HepG2 (cell line): ENCODE results near the gene ANKS4B. TPM values are rescaled to one million over a fixed set of nuclear protein-coding genes. Genes with fewer than 3 reads are reported as not detected.

Experiments used
- FIP1L1 ChIP-seq: fragments of 200-400 bp; formaldehyde crosslinking; IDR thresholded peaks from 2 replicates; pipeline ENCODE4 v1.6.1; 2018; ENCODE audit warnings: low read depth, mild to moderate bottlenecking, low read length, moderate library complexity, borderline replicate concordance; ENCODE audit not compliant: insufficient read depth
- FOXK2 ChIP-seq: fragments of 450-650 bp; IDR thresholded peaks from 2 replicates; pipeline ENCODE4 v1.6.1; 2016
- HOXA7 ChIP-seq: sonication (generic); formaldehyde crosslinking; IDR thresholded peaks from 2 replicates; pipeline ENCODE4 v1.8.1; 2022; ENCODE audit warnings: mild to moderate bottlenecking, missing genetic modification reagents, moderate library complexity
- KDM6A ChIP-seq: IDR thresholded peaks from 2 replicates; pipeline ENCODE4 v1.6.1; 2016; ENCODE audit warnings: low read depth
- MED8 ChIP-seq: sonication (generic); formaldehyde crosslinking; IDR thresholded peaks from 2 replicates; pipeline ENCODE4 v1.8.1; 2023; ENCODE audit warnings: mild to moderate bottlenecking, missing genetic modification reagents; ENCODE audit not compliant: insufficient replicate concordance
- NKX3-1 ChIP-seq: sonication (generic); formaldehyde crosslinking; IDR thresholded peaks from 2 replicates; pipeline ENCODE4 v1.5.0; 2020; ENCODE audit warnings: missing genetic modification reagents
- SKI ChIP-seq: fragments of 450-650 bp; IDR thresholded peaks from one replicate; pipeline ENCODE4 v1.6.1; 2018; ENCODE audit warnings: mild to moderate bottlenecking; ENCODE audit not compliant: partially characterized antibody
- TAF1 ChIP-seq: sonication (generic); formaldehyde crosslinking; IDR thresholded peaks from 2 replicates; pipeline ENCODE4 v1.4.0; 2020; ENCODE audit warnings: missing genetic modification reagents
- TOPORS ChIP-seq: sonication (generic); formaldehyde crosslinking; IDR thresholded peaks from 2 replicates; pipeline ENCODE4 v1.8.0; 2023; ENCODE audit warnings: mild to moderate bottlenecking, missing genetic modification reagents
- ZFX ChIP-seq: sonication (generic); formaldehyde crosslinking; IDR thresholded peaks from 2 replicates; pipeline ENCODE4 v1.4.0; 2020; ENCODE audit warnings: mild to moderate bottlenecking, low read depth, missing genetic modification reagents, moderate library complexity
- ZMYM2 ChIP-seq: sonication (generic); formaldehyde crosslinking; IDR thresholded peaks from 2 replicates; pipeline ENCODE4 v1.8.0; 2022; ENCODE audit warnings: mild to moderate bottlenecking, missing genetic modification reagents
- ZNF230 ChIP-seq: sonication (generic); formaldehyde crosslinking; IDR thresholded peaks from 2 replicates; pipeline ENCODE4 v1.4.0; 2020; ENCODE audit warnings: mild to moderate bottlenecking, missing genetic modification reagents
- ZNF557 ChIP-seq: sonication (generic); formaldehyde crosslinking; IDR thresholded peaks from 2 replicates; pipeline ENCODE4 v1.4.0; 2020; ENCODE audit warnings: missing genetic modification reagents
- ZNF567 ChIP-seq: sonication (generic); formaldehyde crosslinking; IDR thresholded peaks from 2 replicates; pipeline ENCODE4 v1.8.1; 2023; ENCODE audit warnings: mild to moderate bottlenecking, missing genetic modification reagents, borderline replicate concordance
- ZNF766 ChIP-seq: sonication (generic); formaldehyde crosslinking; IDR thresholded peaks from 2 replicates; pipeline ENCODE4 v1.5.0; 2020; ENCODE audit warnings: missing genetic modification reagents, borderline replicate concordance
- polyA plus RNA-seq, 8 experiments: library from polyadenylated mRNA; depleted of rRNA in 3 of 8; stranded (reverse) in 7 of 8; unstranded in 1 of 8; fragments of >200 nt; fragmentation: Illumina TruSeq in 4 of 8; extraction: Trizol in 4 of 8; gene quantifications; 2 replicates each; pipeline versions ENCODE4 v1.2.1 to v1.2.3, GENCODE V29; 2011 to 2016; ENCODE audit warnings: low read depth in 4 of 8, missing spikeins in 1 of 8, mixed read lengths in 1 of 8; ENCODE audit not compliant: insufficient read depth in 1 of 8
- total RNA-seq, 5 experiments: library from RNA; depleted of rRNA; stranded (reverse); fragments of >200 nt; fragmentation: Illumina TruSeq; extraction: Trizol; gene quantifications; 2 replicates each; pipeline ENCODE4 v1.2.3, GENCODE V29; 2016; ENCODE audit warnings: low read depth in 1 of 5
- TF ChIP-seq, protein P1 (sequence below), 2 experiments: fragments of 450-650 bp in 1 of 2; sonication (generic) in 1 of 2; formaldehyde crosslinking in 1 of 2; IDR thresholded peaks; 2 replicates each; pipeline versions ENCODE4 v1.6.1 to v1.8.0; 2016 to 2022; ENCODE audit warnings: antibody characterized with exemption in 1 of 2, mild to moderate bottlenecking in 1 of 2, missing genetic modification reagents in 1 of 2
- TF ChIP-seq, protein P2 (sequence below): IDR thresholded peaks from 2 replicates; pipeline ENCODE4 v1.4.0; 2020; ENCODE audit warnings: mild to moderate bottlenecking, missing genetic modification reagents

The ANKS4B gene
- total and polyA plus RNA-seq, 2 of the 13 experiments (the other 11 are each of a cell fraction or from before 2014, with no cell fraction given), result 6.5 to 30.0 TPM

DNA sequence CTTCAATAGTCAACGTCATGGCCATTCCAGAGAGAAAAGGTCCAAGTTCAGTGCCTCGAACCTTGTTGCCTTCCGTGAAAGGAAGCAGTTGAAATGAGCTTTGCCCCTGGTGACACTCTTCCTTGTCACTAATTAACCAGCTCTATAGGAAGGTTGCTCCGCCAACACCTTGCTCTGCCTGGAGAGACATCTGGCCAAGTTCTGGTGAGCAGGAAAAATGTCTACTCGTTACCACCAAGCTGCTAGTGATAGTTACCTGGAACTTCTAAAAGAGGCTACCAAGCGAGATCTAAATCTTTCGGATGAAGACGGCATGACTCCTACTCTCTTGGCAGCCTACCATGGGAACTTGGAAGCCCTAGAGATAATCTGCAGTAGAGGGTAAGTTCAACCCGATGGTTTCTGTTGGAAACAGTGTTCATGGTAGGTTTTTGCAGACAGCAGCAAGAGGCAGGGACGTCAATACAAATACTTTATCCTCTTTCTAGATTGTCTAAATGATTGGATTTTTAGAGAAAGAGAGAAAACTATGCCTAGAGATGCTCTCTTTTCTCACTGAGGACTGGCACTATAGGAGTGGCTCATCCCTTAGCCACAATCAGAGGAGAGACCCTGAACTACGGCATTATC lies at the start of gene ANKS4B (continued):
- TF ChIP-seq TOPORS (CRISPR knock-in tag) (no peak), ZNF766 (CRISPR knock-in tag) (peak; percentile 95; the same call in 1 of the 2 replicates), ZMYM2 (peak; percentile 59), SKI (peak; percentile 99), MED8 (CRISPR knock-in tag) (no peak), ZNF567 (no peak), FOXK2 (peak; percentile 93), TAF1 (CRISPR knock-in tag) (peak; percentile 77; the same call in 1 of the 2 replicates), FIP1L1 (no peak), NKX3-1 (peak; percentile 74; the same call in 1 of the 2 replicates), KDM6A (CRISPR knock-in tag) (peak; percentile 98), ZNF557 (CRISPR knock-in tag) (peak; percentile 94), HOXA7 (CRISPR knock-in tag) (no peak), ZFX (CRISPR knock-in tag) (peak; percentile 50; the same call in 1 of the 2 replicates), ZNF230 (CRISPR knock-in tag) (peak; percentile 86; the same call in 1 of the 2 replicates)
- TF ChIP-seq, protein P1, sequence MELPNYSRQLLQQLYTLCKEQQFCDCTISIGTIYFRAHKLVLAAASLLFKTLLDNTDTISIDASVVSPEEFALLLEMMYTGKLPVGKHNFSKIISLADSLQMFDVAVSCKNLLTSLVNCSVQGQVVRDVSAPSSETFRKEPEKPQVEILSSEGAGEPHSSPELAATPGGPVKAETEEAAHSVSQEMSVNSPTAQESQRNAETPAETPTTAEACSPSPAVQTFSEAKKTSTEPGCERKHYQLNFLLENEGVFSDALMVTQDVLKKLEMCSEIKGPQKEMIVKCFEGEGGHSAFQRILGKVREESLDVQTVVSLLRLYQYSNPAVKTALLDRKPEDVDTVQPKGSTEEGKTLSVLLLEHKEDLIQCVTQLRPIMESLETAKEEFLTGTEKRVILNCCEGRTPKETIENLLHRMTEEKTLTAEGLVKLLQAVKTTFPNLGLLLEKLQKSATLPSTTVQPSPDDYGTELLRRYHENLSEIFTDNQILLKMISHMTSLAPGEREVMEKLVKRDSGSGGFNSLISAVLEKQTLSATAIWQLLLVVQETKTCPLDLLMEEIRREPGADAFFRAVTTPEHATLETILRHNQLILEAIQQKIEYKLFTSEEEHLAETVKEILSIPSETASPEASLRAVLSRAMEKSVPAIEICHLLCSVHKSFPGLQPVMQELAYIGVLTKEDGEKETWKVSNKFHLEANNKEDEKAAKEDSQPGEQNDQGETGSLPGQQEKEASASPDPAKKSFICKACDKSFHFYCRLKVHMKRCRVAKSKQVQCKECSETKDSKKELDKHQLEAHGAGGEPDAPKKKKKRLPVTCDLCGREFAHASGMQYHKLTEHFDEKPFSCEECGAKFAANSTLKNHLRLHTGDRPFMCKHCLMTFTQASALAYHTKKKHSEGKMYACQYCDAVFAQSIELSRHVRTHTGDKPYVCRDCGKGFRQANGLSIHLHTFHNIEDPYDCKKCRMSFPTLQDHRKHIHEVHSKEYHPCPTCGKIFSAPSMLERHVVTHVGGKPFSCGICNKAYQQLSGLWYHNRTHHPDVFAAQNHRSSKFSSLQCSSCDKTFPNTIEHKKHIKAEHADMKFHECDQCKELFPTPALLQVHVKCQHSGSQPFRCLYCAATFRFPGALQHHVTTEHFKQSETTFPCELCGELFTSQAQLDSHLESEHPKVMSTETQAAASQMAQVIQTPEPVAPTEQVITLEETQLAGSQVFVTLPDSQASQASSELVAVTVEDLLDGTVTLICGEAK (IDR thresholded peaks at IDR 0.05), result no peak
- TF ChIP-seq, protein P1 (CRISPR knock-in tag; IDR thresholded peaks at IDR 0.05), result no peak; the same call in 1 of the 2 replicates
- TF ChIP-seq, protein P2, sequence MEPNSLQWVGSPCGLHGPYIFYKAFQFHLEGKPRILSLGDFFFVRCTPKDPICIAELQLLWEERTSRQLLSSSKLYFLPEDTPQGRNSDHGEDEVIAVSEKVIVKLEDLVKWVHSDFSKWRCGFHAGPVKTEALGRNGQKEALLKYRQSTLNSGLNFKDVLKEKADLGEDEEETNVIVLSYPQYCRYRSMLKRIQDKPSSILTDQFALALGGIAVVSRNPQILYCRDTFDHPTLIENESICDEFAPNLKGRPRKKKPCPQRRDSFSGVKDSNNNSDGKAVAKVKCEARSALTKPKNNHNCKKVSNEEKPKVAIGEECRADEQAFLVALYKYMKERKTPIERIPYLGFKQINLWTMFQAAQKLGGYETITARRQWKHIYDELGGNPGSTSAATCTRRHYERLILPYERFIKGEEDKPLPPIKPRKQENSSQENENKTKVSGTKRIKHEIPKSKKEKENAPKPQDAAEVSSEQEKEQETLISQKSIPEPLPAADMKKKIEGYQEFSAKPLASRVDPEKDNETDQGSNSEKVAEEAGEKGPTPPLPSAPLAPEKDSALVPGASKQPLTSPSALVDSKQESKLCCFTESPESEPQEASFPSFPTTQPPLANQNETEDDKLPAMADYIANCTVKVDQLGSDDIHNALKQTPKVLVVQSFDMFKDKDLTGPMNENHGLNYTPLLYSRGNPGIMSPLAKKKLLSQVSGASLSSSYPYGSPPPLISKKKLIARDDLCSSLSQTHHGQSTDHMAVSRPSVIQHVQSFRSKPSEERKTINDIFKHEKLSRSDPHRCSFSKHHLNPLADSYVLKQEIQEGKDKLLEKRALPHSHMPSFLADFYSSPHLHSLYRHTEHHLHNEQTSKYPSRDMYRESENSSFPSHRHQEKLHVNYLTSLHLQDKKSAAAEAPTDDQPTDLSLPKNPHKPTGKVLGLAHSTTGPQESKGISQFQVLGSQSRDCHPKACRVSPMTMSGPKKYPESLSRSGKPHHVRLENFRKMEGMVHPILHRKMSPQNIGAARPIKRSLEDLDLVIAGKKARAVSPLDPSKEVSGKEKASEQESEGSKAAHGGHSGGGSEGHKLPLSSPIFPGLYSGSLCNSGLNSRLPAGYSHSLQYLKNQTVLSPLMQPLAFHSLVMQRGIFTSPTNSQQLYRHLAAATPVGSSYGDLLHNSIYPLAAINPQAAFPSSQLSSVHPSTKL (CRISPR knock-in tag), result peak; percentile 99
